B cell (primary cell): ENCODE measurements around the gene SRP14. TPM values are rescaled to one million over a fixed set of nuclear protein-coding genes. Genes with fewer than 3 reads are reported as not detected.

Experiments
- ATAC-seq: fragments of 200-7000 bp; cut with Tn5 transposase; one replicate; pipeline ENCODE4 v1.10.0; 2021; ENCODE audit warnings: low read depth, mild to moderate bottlenecking, moderate number of reproducible peaks, moderate library complexity
- CTCF ChIA-PET: fragments of 350-600 bp; sonication (Branson Sonifier 250); formaldehyde crosslinking; loops from one replicate; lab custom pipeline; 2021; ENCODE audit warnings: antibody characterized with exemption, inconsistent platforms; lab: Charles Lee
- POLR2A ChIA-PET: fragments of 350-600 bp; sonication (Branson Sonifier 250); formaldehyde crosslinking; loops from one replicate; lab custom pipeline; 2021; ENCODE audit warnings: antibody characterized with exemption; lab: Charles Lee
- DNase-seq: peaks from one replicate; pipeline ENCODE4 v3.0.0; 2013
- H2AFZ ChIP-seq: 2 replicates; pipeline ENCODE4 v1.6.1; 2012; ENCODE audit warnings: mild to moderate bottlenecking, low read depth, low read length; ENCODE audit not compliant: insufficient read depth, poor library complexity, severe bottlenecking
- H3K27ac ChIP-seq, 2 donors: 1 replicate in 1 of 2; 2 replicates in 1 of 2; pipeline ENCODE4 v1.5.1; 2012 to 2013; ENCODE audit warnings: low read length in 2 of 2, mild to moderate bottlenecking in 2 of 2, moderate library complexity in 1 of 2
- H3K27me3 ChIP-seq, 4 experiments: fragments of 200-600 bp in 1 of 4; sonication (generic) in 1 of 4; replicated peaks in 1 of 4; 1 replicate in 2 of 4; 2 replicates in 2 of 4; pipeline versions ENCODE4 v1.6.1 to v1.7.0; 2013 to 2016; ENCODE audit warnings: low read length in 3 of 4, mild to moderate bottlenecking in 2 of 4, mixed read lengths in 1 of 4, moderate library complexity in 1 of 4; ENCODE audit not compliant: insufficient read depth in 4 of 4, control insufficient read depth in 3 of 4; ENCODE audit errors: control extremely low read depth in 1 of 4
- H3K36me3 ChIP-seq, 2 experiments: replicated peaks in 1 of 2; 1 replicate in 1 of 2; 2 replicates in 1 of 2; pipeline versions ENCODE4 v1.6.1 to v1.7.1; 2013; ENCODE audit warnings: low read length in 1 of 2; ENCODE audit not compliant: insufficient read depth in 2 of 2, control insufficient read depth in 1 of 2; ENCODE audit errors: control extremely low read depth in 1 of 2, extremely low read depth in 1 of 2
- H3K4me1 ChIP-seq, 2 donors: fragments of 200-600 bp in 1 of 2; sonication (generic) in 1 of 2; 1 replicate in 1 of 2; 2 replicates in 1 of 2; pipeline versions ENCODE4 v1.5.1 to v1.6.1; 2013 to 2017; ENCODE audit warnings: low read length in 2 of 2; ENCODE audit not compliant: control insufficient read depth in 2 of 2, insufficient read depth in 2 of 2
- H3K4me2 ChIP-seq: replicated peaks from 2 replicates; pipeline ENCODE3; 2012; ENCODE audit warnings: mild to moderate bottlenecking, low read depth, low read length; ENCODE audit not compliant: poor library complexity, severe bottlenecking
- H3K4me3 ChIP-seq, 5 experiments: fragments of 200-600 bp in 1 of 5; sonication (generic) in 1 of 5; 1 replicate in 3 of 5; 2 replicates in 2 of 5; pipeline versions ENCODE4 v1.5.1 to v1.7.0; 2011 to 2016; ENCODE audit warnings: low read length in 4 of 5, mild to moderate bottlenecking in 4 of 5, low read depth in 2 of 5, control low read depth in 1 of 5, moderate library complexity in 1 of 5; ENCODE audit not compliant: insufficient read depth in 1 of 5; ENCODE audit errors: control extremely low read depth in 1 of 5, extremely low read depth in 1 of 5
- H3K79me2 ChIP-seq: fragments of 200-600 bp; sonication (generic); one replicate; pipeline ENCODE4 v1.6.0; 2016; ENCODE audit warnings: low read length; ENCODE audit not compliant: control insufficient read depth, insufficient read depth
- H3K9ac ChIP-seq: fragments of 200-600 bp; sonication (generic); 2 replicates; pipeline ENCODE4 v1.6.1; 2017; ENCODE audit warnings: mild to moderate bottlenecking, low read length, moderate library complexity
- H3K9me3 ChIP-seq, 3 donors: one replicate each; pipeline versions ENCODE4 v1.6.1 to v1.7.1; 2013; ENCODE audit warnings: low read length in 2 of 3; ENCODE audit not compliant: control insufficient read depth in 2 of 3, insufficient read depth in 1 of 3; ENCODE audit errors: control extremely low read depth in 1 of 3
- H4K20me1 ChIP-seq: 2 replicates; pipeline ENCODE4 v1.6.0; 2012; ENCODE audit warnings: mild to moderate bottlenecking, low read length; ENCODE audit not compliant: insufficient read depth, control insufficient read depth, poor library complexity, severe bottlenecking
- H3K27ac Mint-ChIP-seq: one replicate; pipeline ENCODE4 v1.8.0; 2021; ENCODE audit warnings: mixed read lengths
- H3K27me3 Mint-ChIP-seq: one replicate; pipeline ENCODE4 v1.8.0; 2021; ENCODE audit warnings: mixed read lengths
- H3K4me1 Mint-ChIP-seq: one replicate; pipeline ENCODE4 v1.8.0; 2021; ENCODE audit warnings: mixed read lengths
- H3K4me3 Mint-ChIP-seq: one replicate; pipeline ENCODE4 v1.8.0; 2021; ENCODE audit warnings: mixed read lengths
- H3K9me3 Mint-ChIP-seq: one replicate; pipeline ENCODE4 v1.8.0; 2022; ENCODE audit warnings: mixed read lengths; ENCODE audit not compliant: insufficient read depth
- CTCF ChIP-seq: fragments of 200-600 bp; IDR thresholded peaks from one replicate; pipeline ENCODE4 v1.8.0; 2022; ENCODE audit warnings: antibody characterized with exemption, mild to moderate bottlenecking
- EZH2 ChIP-seq: IDR thresholded peaks from 2 replicates; pipeline ENCODE4 v1.6.1; 2012; ENCODE audit warnings: borderline replicate concordance, low read depth, mild to moderate bottlenecking, moderate library complexity, low read length; ENCODE audit not compliant: insufficient read depth, poor library complexity, severe bottlenecking
- WGBS: methylation state at CpG from one replicate; pipeline ENCODE4 v1.1.5; 2013; ENCODE audit warnings: missing lambda C conversion rate; ENCODE audit not compliant: insufficient coverage; 5-methylcytosine and 5-hydroxymethylcytosine counted together
- intact Hi-C: fragments of 100-400 bp; cut with micrococcal nuclease; formaldehyde crosslinking; loops from one replicate; pipeline ENCODE4 v1.10.0; 2022
- polyA plus RNA-seq: library from polyadenylated mRNA; depleted of rRNA; stranded (reverse); fragments of >200 nt; gene quantifications from 2 replicates; pipeline ENCODE4 v1.2.3, GENCODE V29; 2012
- total RNA-seq, 2 donors: library from RNA; stranded (reverse); fragments of 120-200 nt in 1 of 2; gene quantifications; 1 replicate in 1 of 2; 2 replicates in 1 of 2; pipeline versions ENCODE4 v1.2.3 to v1.2.4, GENCODE V29; 2013 to 2022

Gene SRP14
- total and polyA plus RNA-seq, 2 donors (not counting 1 experiment from before 2014, with no cell fraction given): 120 to 131 TPM

- H3K9me3 Mint-ChIP-seq: no peaks in the 10 kb centered on the region
- H3K4me3 ChIP-seq: no peak overlapping the region
- ChIA-PET CTCF (interaction anchor here (0.9 to 2.4 kb wide), 5 partner anchors 18 to 145 kb away, joined by 3 to 11 read pairs (median 4); no protein-coding TSS in a partner anchor), POLR2A (interaction anchor here (0.6 to 1.2 kb wide), 5 partner anchors 18 to 133 kb away, joined by 3 to 5 read pairs (median 4); no protein-coding TSS in a partner anchor)
- 67% methylated on average over 30 of the region's 34 CpGs for WGBS
- H3K79me2 ChIP-seq: no peaks in the 10 kb centered on the region
- no peaks in the 10 kb centered on the region for H3K36me3 ChIP-seq
- peaks cover 38% of the 10 kb centered on the region for H3K4me1 Mint-ChIP-seq
- H3K9ac ChIP-seq: no peak overlapping the region
- H3K27me3 Mint-ChIP-seq: no peaks in the 10 kb centered on the region
- intact Hi-C loops: no loop called here
- no peaks in the 10 kb centered on the region for H3K9me3 ChIP-seq
- H3K27ac ChIP-seq: no peak overlapping the region
- no peaks in the 10 kb centered on the region for H3K27me3 ChIP-seq
- H3K27ac Mint-ChIP-seq: no peak overlapping the region
- H3K4me1 ChIP-seq: peaks cover 22 to 28% of the 10 kb centered on the region in 2 donors
- H2AFZ ChIP-seq: no peak overlapping the region
- no peak for DNase-seq
- no peak overlapping the region for H3K4me2 ChIP-seq
- no peak for ATAC-seq
- TF ChIP-seq EZH2 (no peak), CTCF (no peak)
- H3K4me3 Mint-ChIP-seq: no peak overlapping the region
- no peaks in the 10 kb centered on the region for H4K20me1 ChIP-seq
Observed at GRCh38 chr15:40072216-40072990, 33.4 kb upstream of the SRP14 start.
